ENCODE results near the gene RIPOR1. TPM values are rescaled to one million over a fixed set of nuclear protein-coding genes. Genes with fewer than 3 reads are reported as not detected.

RIPOR1 gene
- total and polyA plus RNA-seq, 2 of the 4 experiments (the other 2 are of a cell fraction) = 9.5 to 41.3 TPM

- TF ChIP-seq MXI1 (IDR thresholded peaks at IDR 0.05; ENCODE audit: borderline replicate concordance, low read depth, low read length) = 0 out of 2 replicates have a peak, but pooled peaks have one; percentile 32
- TF ChIP-seq MAZ (IDR thresholded peaks at IDR 0.05; ENCODE audit: borderline replicate concordance, low read depth, low read length) = no peak
Observed at GRCh38 chr16:67562918-67563707, 34.5 kb downstream of the RIPOR1 start (continued).

- Histone ChIP-seq H4K91ac (ENCODE audit: insufficient read depth, low read depth, low read length) (peak overlapping the region; percentile 65), H3K56ac (ENCODE audit: extremely low read depth, insufficient read depth, low read length) (peak overlapping the region; percentile 84), H2BK15ac (ENCODE audit: low read depth, low read length) (no peak overlapping the region; the same call in 2 of the 3 replicates), H2AK9ac (replicated peaks; ENCODE audit: low read depth, low read length, poor library complexity) (peak overlapping the region; percentile 94), H3K9me3 (ENCODE audit: control insufficient read depth, insufficient read depth, low read length) (no peaks in the 10 kb centered on the region), H3K14ac (replicated peaks; ENCODE audit: low read depth, low read length) (peak overlapping the region; percentile 82), H3K79me1 (ENCODE audit: low read depth in 1 of 2, low read length in 2 of 2) (peaks cover 10 to 55% of the 10 kb centered on the region in 2 experiments), H4K20me1 (ENCODE audit: insufficient read depth, low read length) (peaks cover 31% of the 10 kb centered on the region), H3K36me3 (ENCODE audit: control insufficient read depth, insufficient read depth, low read length) (no peaks in the 10 kb centered on the region), H2AFZ (replicated peaks; ENCODE audit: low read length, poor library complexity) (peak overlapping the region; percentile 96), H4K5ac (ENCODE audit: low read depth, low read length) (peak overlapping the region; percentile 57), H3K9me1 (ENCODE audit: insufficient read depth, low read length) (peaks cover 7% of the 10 kb centered on the region), H3K4me1 (ENCODE audit: control insufficient read depth, insufficient read depth, low read length) (peaks cover 5% of the 10 kb centered on the region), H2BK5ac (ENCODE audit: low read depth, low read length, poor library complexity, severe bottlenecking) (peak overlapping the region; percentile 98), H2BK20ac (ENCODE audit: low read depth, low read length) (0 out of 2 replicates have a peak overlapping the region, but pooled peaks have one; percentile 1), H3K23ac (ENCODE audit: low read depth, low read length) (peak overlapping the region; percentile 87), H4K8ac (ENCODE audit: low read depth in 2 of 2, low read length in 2 of 2) (peak overlapping the region; percentile 0 to 93; a peak in 3 of 4 replicates), H2AK5ac (ENCODE audit: low read depth, low read length) (peak overlapping the region; percentile 74; the same call in 1 of the 2 replicates), H3K9ac (ENCODE audit: low read depth, low read length) (peak overlapping the region; percentile 97), H2BK120ac (ENCODE audit: low read depth, low read length) (peak overlapping the region; percentile 50; the same call in 1 of the 2 replicates), H3K4ac (ENCODE audit: low read depth, low read length) (peak overlapping the region; percentile 96), H3K4me3 (ENCODE audit: insufficient read depth, low read depth, low read length) (peak overlapping the region; percentile 95), H3K27me3 (ENCODE audit: control insufficient read depth, insufficient read depth, low read length) (no peaks in the 10 kb centered on the region), H3K18ac (ENCODE audit: low read depth, low read length) (peak overlapping the region; percentile 78), H3K27ac (ENCODE audit: insufficient read depth, low read length) (peak overlapping the region; percentile 99), H3K4me2 (ENCODE audit: low read depth, low read length) (peak overlapping the region; percentile 69)
- ChIA-PET POLR2A (ENCODE audit: unreplicated experiment) (no interaction called here), CTCF (interaction anchor here (0.8 to 2.2 kb wide), 4 partner anchors 8 to 79 kb away, joined by 4 to 9 read pairs (median 8); no protein-coding TSS in a partner anchor)
- dilution Hi-C loops (cut with HindIII; ENCODE audit: low sequenced_read_pairs, unreplicated experiment) = no loop called here
- WGBS, 2 experiments (ENCODE audit: extremely low coverage in 2 of 2, insufficient read length in 1 of 2) = no CpG with 5 or more reads among the region's 20 CpGs
- TSS peak; percentile 47 for BruUV-seq (replicated peaks)
- ATAC-seq (ENCODE audit: low read depth) = no peak
- peak; percentile 88 for DNase-seq
- TF ChIP-seq BHLHE40 (IDR thresholded peaks at IDR 0.05; ENCODE audit: low read depth, low read length) (no peak), CEBPB (IDR thresholded peaks at IDR 0.05; ENCODE audit: low read depth, low read length) (peak; percentile 98)
- intact Hi-C loops (cut with micrococcal nuclease) = loop anchor here (1.0 to 5.0 kb wide), 3 partner anchors 8 to 373 kb away; partner anchors contain the start of gene PSMB10
- in situ Hi-C loops (cut with MboI; ENCODE audit: low sequenced_read_pairs) = no loop called here
Observed at GRCh38 chr16:67563708-67564468, 35.3 kb downstream of the RIPOR1 start.

Data from IMR-90 (cell line).